ENCODE results near the gene PRMT5.

GRCh38 chr14:22907429-22907828 lies 21.7 kb downstream of the PRMT5 start:
- TF ChIP-seq, protein P1, sequence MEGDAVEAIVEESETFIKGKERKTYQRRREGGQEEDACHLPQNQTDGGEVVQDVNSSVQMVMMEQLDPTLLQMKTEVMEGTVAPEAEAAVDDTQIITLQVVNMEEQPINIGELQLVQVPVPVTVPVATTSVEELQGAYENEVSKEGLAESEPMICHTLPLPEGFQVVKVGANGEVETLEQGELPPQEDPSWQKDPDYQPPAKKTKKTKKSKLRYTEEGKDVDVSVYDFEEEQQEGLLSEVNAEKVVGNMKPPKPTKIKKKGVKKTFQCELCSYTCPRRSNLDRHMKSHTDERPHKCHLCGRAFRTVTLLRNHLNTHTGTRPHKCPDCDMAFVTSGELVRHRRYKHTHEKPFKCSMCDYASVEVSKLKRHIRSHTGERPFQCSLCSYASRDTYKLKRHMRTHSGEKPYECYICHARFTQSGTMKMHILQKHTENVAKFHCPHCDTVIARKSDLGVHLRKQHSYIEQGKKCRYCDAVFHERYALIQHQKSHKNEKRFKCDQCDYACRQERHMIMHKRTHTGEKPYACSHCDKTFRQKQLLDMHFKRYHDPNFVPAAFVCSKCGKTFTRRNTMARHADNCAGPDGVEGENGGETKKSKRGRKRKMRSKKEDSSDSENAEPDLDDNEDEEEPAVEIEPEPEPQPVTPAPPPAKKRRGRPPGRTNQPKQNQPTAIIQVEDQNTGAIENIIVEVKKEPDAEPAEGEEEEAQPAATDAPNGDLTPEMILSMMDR (IDR thresholded peaks at IDR 0.05; ENCODE audit: insufficient read depth, low read depth, low read length), result no peak
- TF ChIP-seq EZH2 (IDR thresholded peaks at IDR 0.05; ENCODE audit: insufficient read depth, low read length), result no peak
